ENCODE data around the gene CCDC38. TPM values are rescaled to one million over a fixed set of nuclear protein-coding genes. Genes with fewer than 3 reads are reported as not detected.

The CCDC38 gene
- total and polyA plus RNA-seq, 3 donors from 2014 or later = 7.7 to 31.8 (median 25.8) TPM

GRCh38 chr12:95944108-95944704 is 1.8 kb upstream of the CCDC38 start:
- no peak for DNase-seq
- Histone ChIP-seq H3K36me3 (ENCODE audit: low read depth, missing control alignments) (no peaks in the 10 kb centered on the region), H3K9me3 (no peaks in the 10 kb centered on the region), H3K4me1 (no peaks in the 10 kb centered on the region), H3K27ac (no peak overlapping the region), H3K27me3 (no peaks in the 10 kb centered on the region), H3K4me3 (no peak overlapping the region)
- intact Hi-C loops (cut with DNase I; ENCODE audit: low total_unique reads) = no loop called here
- TF ChIP-seq CTCF (IDR thresholded peaks at IDR 0.05) (no peak), POLR2A (IDR thresholded peaks at IDR 0.05) (no peak)
- 72 to 81% methylated on average over 10 of the region's 10 CpGs for WGBS, 2 donors

- Histone ChIP-seq H3K27ac (peak within 1 kb of the TSS in 1 of 2 donors; percentile 70), H3K36me3 (ENCODE audit: low read depth, missing control alignments) (no peaks in the 10 kb centered on the region), H3K4me3 (peak within 1 kb of the TSS; percentile 60 to 77), H3K9me3 (no peaks in the 10 kb centered on the region), H3K4me1 (no peaks in the 10 kb centered on the region), H3K27me3 (no peaks in the 10 kb centered on the region)
- intact Hi-C loops (cut with DNase I; ENCODE audit: low total_unique reads) = no loop called here
- TF ChIP-seq POLR2A (IDR thresholded peaks at IDR 0.05) (no peak), CTCF (IDR thresholded peaks at IDR 0.05) (peak in 1 of 3 experiments; percentile 20)
- DNase-seq = peak; percentile 50
- WGBS, 2 donors = 1 to 15% methylated on average over 4 to 38 of the region's 38 CpGs
Observed at GRCh38 chr12:95943330-95943842, 972 bp upstream of the CCDC38 start, which contains the start of gene AMDHD1. Gene AMDHD1 (plus strand): TSS chr12:95943331. CDS start chr12:95943399, 68 bp downstream.

GRCh38 chr12:95942101-95942523 is 302 bp downstream of the CCDC38 start:
- H3K4me1 ChIP-seq = no peaks in the 10 kb centered on the region
- no peaks in the 10 kb centered on the region for H3K27me3 ChIP-seq
- TF ChIP-seq POLR2A (IDR thresholded peaks at IDR 0.05) = no peak
- TF ChIP-seq CTCF (IDR thresholded peaks at IDR 0.05) = no peak
- DNase-seq = no peak
- no peaks in the 10 kb centered on the region for H3K36me3 ChIP-seq (ENCODE audit: low read depth, missing control alignments)
- 9 to 11% methylated on average over 11 to 13 of the region's 13 CpGs for WGBS, 2 donors
- peak overlapping the region in 1 of 2 donors; percentile 70 for H3K27ac ChIP-seq
- peak overlapping the region; percentile 60 to 77 for H3K4me3 ChIP-seq
- no peaks in the 10 kb centered on the region for H3K9me3 ChIP-seq
- intact Hi-C loops (cut with DNase I; ENCODE audit: low total_unique reads) = no loop called here

- H3K4me1 ChIP-seq = no peaks in the 10 kb centered on the region
- no peak for DNase-seq
- no peaks in the 10 kb centered on the region for H3K27me3 ChIP-seq
- TF ChIP-seq POLR2A (IDR thresholded peaks at IDR 0.05) = no peak
- TF ChIP-seq CTCF (IDR thresholded peaks at IDR 0.05) = no peak
- H3K27ac ChIP-seq = no peak overlapping the region
- intact Hi-C loops (cut with DNase I; ENCODE audit: low total_unique reads) = no loop called here
- no peaks in the 10 kb centered on the region for H3K9me3 ChIP-seq
- 62 to 70% methylated on average over 6 of the region's 6 CpGs for WGBS, 2 donors
- H3K4me3 ChIP-seq = no peak overlapping the region
- H3K36me3 ChIP-seq (ENCODE audit: low read depth, missing control alignments) = no peaks in the 10 kb centered on the region
Observed at GRCh38 chr12:95940514-95940913, 1.9 kb downstream of the CCDC38 start.

GRCh38 chr12:95922231-95922630 is 20.2 kb downstream of the CCDC38 start:
- no peaks in the 10 kb centered on the region for H3K9me3 ChIP-seq
- 54 to 69% methylated on average over 3 of the region's 3 CpGs for WGBS, 2 donors
- H3K4me1 ChIP-seq = no peaks in the 10 kb centered on the region
- no peak overlapping the region for H3K27ac ChIP-seq
- H3K36me3 ChIP-seq (ENCODE audit: low read depth, missing control alignments) = no peaks in the 10 kb centered on the region
- no peak for DNase-seq
- intact Hi-C loops (cut with DNase I; ENCODE audit: low total_unique reads) = no loop called here
- H3K27me3 ChIP-seq = no peaks in the 10 kb centered on the region
- no peak overlapping the region for H3K4me3 ChIP-seq
- TF ChIP-seq CTCF (IDR thresholded peaks at IDR 0.05) (no peak), POLR2A (IDR thresholded peaks at IDR 0.05) (no peak)
